K562 (cell line): ENCODE measurements around the gene KLHL33. TPM values are rescaled to one million over a fixed set of nuclear protein-coding genes. Genes with fewer than 3 reads are reported as not detected.

Experiments used
- ATAC-seq: fragments of 200-7000 bp; cut with Tn5 transposase; 3 replicates; pipeline ENCODE4 v1.9.1; 2020; ENCODE audit warnings: moderate library complexity
- BruUV-seq: library from RNA; stranded (reverse); fragments of 400-500 nt; replicated peaks from 2 replicates; lab custom pipeline; 2021; lab: Mats Ljungman, UMichigan
- CTCF ChIA-PET: fragments of 300-600 bp; formaldehyde crosslinking; extraction: SDS; loops from one replicate; lab custom pipeline; 2021; ENCODE audit warnings: low intra/inter-chr PET ratio; lab: Yijun Ruan, JAX
- POLR2A ChIA-PET: fragments of 300-600, 350-650 bp; sonication (Branson Sonifier 250); formaldehyde crosslinking; extraction: SDS; loops from one replicate; lab custom pipeline; 2021; ENCODE audit warnings: antibody characterized with exemption, inconsistent platforms; lab: Yijun Ruan, JAX
- DNase-seq, 4 experiments: peaks; one replicate each; pipeline versions ENCODE4 v3.0.0 to v3.0.0-alpha.2; 2011 to 2018; ENCODE audit warnings: low spot score in 3 of 4, mixed read lengths in 3 of 4; ENCODE audit errors: extremely low read depth in 1 of 4
- FAIRE-seq: peaks from 2 replicates; lab custom pipeline; 2011; peaks lifted over from hg19 to GRCh38; lab: Jason Lieb, UNC
- H2AFZ ChIP-seq: 2 replicates; pipeline ENCODE4 v1.6.0; 2011; ENCODE audit warnings: low read depth, low read length, control low read depth, inconsistent platforms
- H3K27ac ChIP-seq: fragments of 200-600 bp; 3 replicates; pipeline ENCODE4 v1.8.0; 2011; ENCODE audit warnings: low read depth, mild to moderate bottlenecking, control low read depth, inconsistent platforms, low read length, moderate library complexity, mixed read lengths; ENCODE audit errors: extremely low read depth
- H3K27me3 ChIP-seq, 2 experiments: fragments of 300-600 bp in 1 of 2; 2 replicates in 1 of 2; 3 replicates in 1 of 2; pipeline versions ENCODE4 v1.6.0 to v1.8.0; 2011; ENCODE audit warnings: inconsistent platforms in 2 of 2, low read length in 2 of 2, mild to moderate bottlenecking in 1 of 2, mixed read lengths in 1 of 2, moderate library complexity in 1 of 2; ENCODE audit not compliant: control insufficient read depth in 2 of 2, insufficient read depth in 2 of 2
- H3K36me3 ChIP-seq: fragments of 300-600 bp; 3 replicates; pipeline ENCODE4 v1.8.0; 2011; ENCODE audit warnings: mild to moderate bottlenecking, low read length, inconsistent platforms; ENCODE audit not compliant: control insufficient read depth, insufficient read depth
- H3K4me1 ChIP-seq, 2 experiments: fragments of 200-600 bp in 1 of 2; replicated peaks in 1 of 2; 2 replicates in 1 of 2; 3 replicates in 1 of 2; pipeline versions ENCODE4 v1.5.1 to v1.8.0; 2011; ENCODE audit warnings: inconsistent platforms in 2 of 2, low read length in 2 of 2, mild to moderate bottlenecking in 1 of 2, mixed read lengths in 1 of 2, moderate library complexity in 1 of 2; ENCODE audit not compliant: control insufficient read depth in 2 of 2, insufficient read depth in 2 of 2
- H3K4me2 ChIP-seq: 2 replicates; pipeline ENCODE4 v1.6.1; 2011; ENCODE audit warnings: low read length, control low read depth, inconsistent platforms, mixed read lengths; ENCODE audit not compliant: insufficient read depth
- H3K4me3 ChIP-seq: fragments of 200-600 bp; sonication (generic), shearing (Covaris generic); 2 replicates; pipeline ENCODE4 v1.5.1; 2016; ENCODE audit warnings: control low read depth, inconsistent platforms
- H3K79me2 ChIP-seq: fragments of 200-600 bp; 3 replicates; pipeline ENCODE4 v1.8.0; 2011; ENCODE audit warnings: low read length, inconsistent platforms; ENCODE audit not compliant: control insufficient read depth, insufficient read depth
- H3K9ac ChIP-seq, 2 experiments: 2 replicates each; pipeline versions ENCODE4 v1.6.0 to v1.6.1; 2011; ENCODE audit warnings: low read depth in 2 of 2, low read length in 2 of 2, control low read depth in 1 of 2, inconsistent platforms in 1 of 2, mild to moderate bottlenecking in 1 of 2, mixed read lengths in 1 of 2; ENCODE audit not compliant: insufficient read depth in 1 of 2
- H3K9me1 ChIP-seq: one replicate; pipeline ENCODE4 v1.6.0; 2011; ENCODE audit warnings: inconsistent platforms, mild to moderate bottlenecking, low read length, moderate library complexity; ENCODE audit not compliant: control insufficient read depth, insufficient read depth
- H3K9me3 ChIP-seq: replicated peaks from 2 replicates; pipeline ENCODE4 v1.5.1; 2011; ENCODE audit warnings: low read depth, low read length, inconsistent platforms; ENCODE audit not compliant: control insufficient read depth, insufficient read depth
- H4K20me1 ChIP-seq: replicated peaks from 2 replicates; pipeline ENCODE4 v1.6.1; 2011; ENCODE audit warnings: low read length, inconsistent platforms, mixed read lengths; ENCODE audit not compliant: control insufficient read depth, insufficient read depth
- CC2D1A ChIP-seq: fragments of 450-650 bp; IDR thresholded peaks from 2 replicates; pipeline ENCODE4 v1.6.1; 2017; ENCODE audit warnings: mild to moderate bottlenecking
- DLX4 ChIP-seq: fragments of 250-450 bp; sonication (Bioruptor Pico); IDR thresholded peaks from 2 replicates; pipeline ENCODE4 v1.6.1; 2021; ENCODE audit warnings: mild to moderate bottlenecking
- HMG20B ChIP-seq: fragments of 250-450 bp; sonication (Bioruptor Pico); IDR thresholded peaks from 2 replicates; pipeline ENCODE4 v1.5.0; 2021; ENCODE audit warnings: mild to moderate bottlenecking
- HNRNPL ChIP-seq: fragments of 200-400 bp; formaldehyde crosslinking; IDR thresholded peaks from 2 replicates; pipeline ENCODE4 v1.6.1; 2017; ENCODE audit warnings: low read depth, mild to moderate bottlenecking, low read length
- MEIS2 ChIP-seq: fragments of 450-650 bp; IDR thresholded peaks from 2 replicates; pipeline ENCODE4 v1.6.1; 2014; ENCODE audit warnings: mild to moderate bottlenecking; ENCODE audit not compliant: partially characterized antibody
- MXD1 ChIP-seq: fragments of 250-450 bp; sonication (Bioruptor Pico); IDR thresholded peaks from 2 replicates; pipeline ENCODE4 v1.8.0; 2021; ENCODE audit warnings: borderline replicate concordance, mild to moderate bottlenecking, moderate library complexity; ENCODE audit not compliant: poor library complexity, severe bottlenecking
- NCOA1 ChIP-seq: fragments of 450-650 bp; IDR thresholded peaks from 2 replicates; pipeline ENCODE4 v1.6.1; 2016; ENCODE audit warnings: low read depth
- PPARD ChIP-seq: fragments of 250-450 bp; sonication (Bioruptor Pico); IDR thresholded peaks from 2 replicates; pipeline ENCODE4 v1.8.0; 2022; ENCODE audit warnings: inconsistent platforms, mild to moderate bottlenecking, moderate library complexity
- RBM22 ChIP-seq: fragments of 200-400 bp; formaldehyde crosslinking; IDR thresholded peaks from 2 replicates; pipeline ENCODE4 v1.6.1; 2018; ENCODE audit warnings: low read length, low read depth; ENCODE audit not compliant: poor library complexity, severe bottlenecking
- SLC30A9 ChIP-seq: fragments of 250-450 bp; sonication (Bioruptor Pico); IDR thresholded peaks from 2 replicates; pipeline ENCODE4 v1.8.0; 2022; ENCODE audit warnings: mild to moderate bottlenecking, moderate library complexity
- SMAD1 ChIP-seq: fragments of 150-350 bp; IDR thresholded peaks from 2 replicates; pipeline ENCODE4 v1.6.1; 2014; ENCODE audit warnings: low read length, low read depth; ENCODE audit not compliant: partially characterized antibody
- SMARCB1 ChIP-seq: IDR thresholded peaks from 2 replicates; pipeline ENCODE4 v1.6.1; 2011; ENCODE audit warnings: improper control_type of control experiment, low read depth; ENCODE audit not compliant: insufficient read length
- SMARCE1 ChIP-seq: fragments of 450-650 bp; IDR thresholded peaks from 2 replicates; pipeline ENCODE4 v1.7.1; 2016; ENCODE audit warnings: mild to moderate bottlenecking
- U2AF2 ChIP-seq: fragments of 200-400 bp; formaldehyde crosslinking; optimal IDR thresholded peaks from 2 replicates; pipeline ENCODE3; 2017; ENCODE audit warnings: low read depth, mild to moderate bottlenecking, low read length
- USF2 ChIP-seq: sonication (generic); formaldehyde crosslinking; IDR thresholded peaks from 2 replicates; pipeline ENCODE4 v1.5.0; 2020; ENCODE audit warnings: missing genetic modification reagents
- ZNF239 ChIP-seq: fragments of 250-450 bp; sonication (Bioruptor Pico); IDR thresholded peaks from 2 replicates; pipeline ENCODE4 v1.4.0; 2020; ENCODE audit warnings: mild to moderate bottlenecking
- ZNF518B ChIP-seq: fragments of 250-450 bp; sonication (Bioruptor Pico); IDR thresholded peaks from 2 replicates; pipeline ENCODE4 v1.5.0; 2021; ENCODE audit warnings: mild to moderate bottlenecking, moderate library complexity
- ZSCAN32 ChIP-seq: fragments of 450-650 bp; formaldehyde crosslinking; IDR thresholded peaks from 2 replicates; pipeline ENCODE4 v1.4.0; 2020; ENCODE audit warnings: mild to moderate bottlenecking, moderate library complexity
- WGBS: fragments of 100-300 bp; shearing (Covaris generic); methylation state at CpG from one replicate; pipeline ENCODE4 v1.1.6; 2016; ENCODE audit warnings: low coverage, mixed read lengths; ENCODE audit not compliant: insufficient coverage; ENCODE audit errors: missing lambda C conversion rate; 5-methylcytosine and 5-hydroxymethylcytosine counted together
- in situ Hi-C: fragments of 300-500 bp; cut with MboI; formaldehyde crosslinking; loops from 4 replicates; pipeline ENCODE4 v1.15.0; 2018; ENCODE audit warnings: inconsistent platforms, mixed read lengths
- intact Hi-C: fragments of 100-400 bp; cut with micrococcal nuclease; formaldehyde crosslinking; loops from 2 replicates; pipeline ENCODE4 v1.14.2; 2022
- polyA plus RNA-seq, 8 experiments: library from polyadenylated mRNA; depleted of rRNA in 4 of 8; stranded (reverse) in 5 of 8; unstranded in 3 of 8; fragments of >200 nt; fragmentation: Nextera tagmentation in 2 of 8; fragmentation: Illumina TruSeq in 1 of 8; extraction: Ambion mirVana in 2 of 8; extraction: Trizol in 1 of 8; gene quantifications; 2 replicates each; pipeline versions ENCODE4 v1.2.1 to v1.2.3, GENCODE V29; 2011 to 2014; ENCODE audit warnings: inconsistent platforms in 1 of 8, missing spikeins in 1 of 8
- total RNA-seq, 7 experiments: library from RNA; depleted of rRNA in 6 of 7; stranded (reverse); fragments of >200 nt in 6 of 7; fragmentation: Illumina TruSeq in 2 of 7; extraction: Trizol in 2 of 7; gene quantifications; 2 replicates each; pipeline versions ENCODE4 v1.2.1 to v1.2.3, GENCODE V29; 2011 to 2021; ENCODE audit warnings: low replicate concordance in 1 of 7

Gene KLHL33
- total and polyA plus RNA-seq, 9 of the 15 experiments (the other 6 are each of a cell fraction or from before 2014, with no cell fraction given) = 0.04 to 0.27 (median 0.13) TPM; not detected in 6

- Histone ChIP-seq H3K36me3 (peaks cover 38% of the 10 kb centered on the region; the same call in 1 of the 3 replicates), H3K4me1 (no peaks in the 10 kb centered on the region), H3K4me2 (no peak overlapping the region), H3K79me2 (no peaks in the 10 kb centered on the region), H2AFZ (no peak overlapping the region), H3K9me3 (no peaks in the 10 kb centered on the region), H3K27me3 (no peaks in the 10 kb centered on the region), H3K9me1 (no peaks in the 10 kb centered on the region), H3K4me3 (no peak overlapping the region), H3K27ac (no peak overlapping the region), H4K20me1 (no peaks in the 10 kb centered on the region), H3K9ac (no peak overlapping the region)
- no TSS peak for BruUV-seq
- intact Hi-C loops = no loop called here
- CTCF ChIA-PET = no interaction called here
- in situ Hi-C loops = no loop called here
- no peak for FAIRE-seq
- ATAC-seq = no peak
- no peak for DNase-seq
- WGBS = 86% methylated on average over 5 of the region's 5 CpGs
- POLR2A ChIA-PET = interaction anchor here (0.6 kb wide), 2 partner anchors 10 kb away, joined by 3 read pairs; no protein-coding TSS in a partner anchor
- no peak for TF ChIP-seq HNRNPL
- no peak for TF ChIP-seq SLC30A9 (CRISPR knock-in tag)
- no peak for TF ChIP-seq ZSCAN32 (CRISPR knock-in tag)
- no peak for TF ChIP-seq MXD1 (CRISPR knock-in tag)
- TF ChIP-seq PPARD = no peak
- TF ChIP-seq NCOA1 = no peak
- no peak for TF ChIP-seq ZNF239 (CRISPR knock-in tag)
- TF ChIP-seq HMG20B (CRISPR knock-in tag) = no peak
- TF ChIP-seq ZNF518B (CRISPR knock-in tag) = no peak
- TF ChIP-seq SMAD1 = no peak
- no peak for TF ChIP-seq DLX4
- no peak for TF ChIP-seq SMARCB1
- TF ChIP-seq U2AF2 = no peak
- no peak for TF ChIP-seq SMARCE1
- TF ChIP-seq CC2D1A = no peak
- no peak for TF ChIP-seq USF2 (CRISPR knock-in tag)
- TF ChIP-seq MEIS2 = no peak
- no peak for TF ChIP-seq RBM22
Observed at GRCh38 chr14:20384886-20385285, 51.1 kb downstream of the KLHL33 start.
